ENCODE results near the gene MARVELD2.

- TF ChIP-seq CTCF (IDR thresholded peaks at IDR 0.05; ENCODE audit: low read depth, low read length) (no peak), EZH2phosphoT487 (IDR thresholded peaks at IDR 0.05; ENCODE audit: low read depth) (no peak)
These were observed 37.2 kb downstream of the MARVELD2 start for GRCh38 chr5:69451941-69452647.
